GM12878 (cell line): ENCODE results near the gene DDTL. TPM values are rescaled to one million over a fixed set of nuclear protein-coding genes. Genes with fewer than 3 reads are reported as not detected.

Experiments
- CTCF ChIP-seq, 3 experiments: IDR thresholded peaks in 2 of 3; conservative IDR thresholded peaks in 1 of 3; 2 replicates each; pipeline ENCODE4 v1.5.1; 2011; ENCODE audit warnings: low read depth in 3 of 3, low read length in 3 of 3, mild to moderate bottlenecking in 3 of 3, control low read depth in 2 of 3, moderate library complexity in 2 of 3, inconsistent platforms in 1 of 3, mixed read lengths in 1 of 3; ENCODE audit not compliant: control insufficient read depth in 2 of 3, insufficient read depth in 1 of 3; ENCODE audit errors: extremely low read depth in 1 of 3
- HDAC2 ChIP-seq: fragments of 200-600 bp; sonication (generic); IDR thresholded peaks from 2 replicates; pipeline ENCODE4 v1.6.1; 2017
- LARP7 ChIP-seq: fragments of 450-650 bp; IDR thresholded peaks from 2 replicates; pipeline ENCODE4 v1.6.1; 2017; ENCODE audit warnings: mild to moderate bottlenecking
- MLLT1 ChIP-seq: fragments of 450-650 bp; IDR thresholded peaks from 2 replicates; pipeline ENCODE4 v1.6.1; 2016; ENCODE audit warnings: mild to moderate bottlenecking
- MYB ChIP-seq: fragments of 150-350 bp; IDR thresholded peaks from 2 replicates; pipeline ENCODE4 v1.6.1; 2014; ENCODE audit warnings: mild to moderate bottlenecking, low read depth, low read length, borderline replicate concordance
- MYC ChIP-seq: IDR thresholded peaks from 2 replicates; pipeline ENCODE4 v1.6.1; 2011; ENCODE audit warnings: mild to moderate bottlenecking, low read length, moderate library complexity, inconsistent platforms; ENCODE audit not compliant: insufficient read depth, insufficient replicate concordance, insufficient read length, severe bottlenecking
- PKNOX1 ChIP-seq: fragments of 450-650 bp; IDR thresholded peaks from 2 replicates; pipeline ENCODE4 v1.6.1; 2016; ENCODE audit warnings: mild to moderate bottlenecking
- PML ChIP-seq: IDR thresholded peaks from 2 replicates; pipeline ENCODE4 v1.6.1; 2012; ENCODE audit warnings: low read length, inconsistent platforms
- SKIL ChIP-seq: fragments of 450-650 bp; IDR thresholded peaks from 2 replicates; pipeline ENCODE4 v1.6.1; 2017; ENCODE audit warnings: mild to moderate bottlenecking, low read depth, inconsistent platforms; ENCODE audit not compliant: poor library complexity, severe bottlenecking
- SUPT20H ChIP-seq: IDR thresholded peaks from 2 replicates; pipeline ENCODE4 v1.6.1; 2011; ENCODE audit warnings: low read depth, mild to moderate bottlenecking, low read length, moderate library complexity, borderline replicate concordance; ENCODE audit not compliant: control insufficient read depth
- WRNIP1 ChIP-seq: IDR thresholded peaks from 2 replicates; pipeline ENCODE4 v1.6.1; 2011; ENCODE audit warnings: low read depth, low read length, improper control_type of control experiment, borderline replicate concordance
- ZSCAN29 ChIP-seq: fragments of 450-650 bp; IDR thresholded peaks from 2 replicates; pipeline ENCODE4 v1.6.1; 2017; ENCODE audit warnings: mild to moderate bottlenecking, moderate library complexity
- ZZZ3 ChIP-seq: IDR thresholded peaks from 2 replicates; pipeline ENCODE4 v1.6.1; 2011; ENCODE audit warnings: low read depth; ENCODE audit not compliant: control insufficient read depth, insufficient read length
- polyA plus RNA-seq, 11 experiments: library from polyadenylated mRNA; depleted of rRNA in 4 of 11; unstranded in 6 of 11; stranded (reverse) in 5 of 11; fragments of >200 nt; fragmentation: Nextera tagmentation in 4 of 11; fragmentation: Illumina TruSeq in 1 of 11; extraction: Ambion mirVana in 4 of 11; extraction: Trizol in 1 of 11; gene quantifications; 1 replicate in 1 of 11; 2 replicates in 10 of 11; pipeline versions ENCODE4 v1.2.1 to v1.2.3, GENCODE V29; 2011 to 2016; ENCODE audit warnings: inconsistent platforms in 2 of 11, missing spikeins in 2 of 11, low read depth in 1 of 11
- total RNA-seq, 4 experiments: library from RNA; depleted of rRNA in 3 of 4; stranded (reverse); fragments of >200 nt in 3 of 4; fragmentation: Illumina TruSeq in 1 of 4; extraction: Trizol in 1 of 4; gene quantifications; 2 replicates each; pipeline versions ENCODE4 v1.2.1 to v1.2.3, GENCODE V29; 2013 to 2021

The DDTL gene
- total and polyA plus RNA-seq, 10 of the 15 experiments (the other 5 are each of a cell fraction or from before 2014, with no cell fraction given), result 0.05 to 4.0 (median 1.4) TPM; not detected in 3

DNA sequence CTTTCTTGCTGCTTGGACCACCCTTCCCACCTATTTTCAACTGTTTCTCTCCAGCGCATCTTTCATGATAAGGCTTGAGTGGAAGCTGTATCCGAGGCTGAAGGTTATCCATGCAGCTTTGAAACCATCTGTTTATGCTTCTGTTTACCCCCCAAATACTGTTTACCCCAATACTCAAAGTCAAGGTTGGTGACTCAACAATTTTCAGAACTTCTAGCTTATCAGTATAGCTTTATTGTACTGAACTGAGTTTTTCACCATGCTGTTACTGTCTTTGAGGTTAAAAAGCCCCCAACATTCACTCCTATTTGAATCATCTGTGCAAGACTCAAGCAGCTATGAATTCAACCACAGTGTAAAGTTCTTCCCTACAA is 43.3 kb downstream of the DDTL start (continued):
- TF ChIP-seq CTCF (IDR thresholded peaks at IDR 0.05 in 2 of 3, conservative IDR thresholded peaks at IDR 0.05 in 1 of 3; ENCODE audit: control insufficient read depth in 2 of 3, extremely low read depth in 1 of 3, insufficient read depth in 1 of 3, low read depth in 3 of 3, low read length in 3 of 3) (no peak), SUPT20H (no peak), MYB (no peak), HDAC2 (no peak), MYC (no peak), PKNOX1 (no peak), ZZZ3 (no peak), LARP7 (no peak), MLLT1 (no peak), WRNIP1 (no peak), SKIL (no peak), PML (no peak), ZSCAN29 (no peak)
- TF ChIP-seq, all 136 proteins: peak for 0
